HG02759 (cell line): ENCODE results near the gene SPAG17.

Experiments
- ATAC-seq: cut with Tn5 transposase; IDR thresholded peaks from one replicate; pipeline ENCODE4 v1.9.1; 2021; ENCODE audit warnings: mild to moderate bottlenecking, moderate library complexity; ENCODE audit not compliant: unreplicated experiment

The SPAG17 gene

GRCh38 chr1:117919376-117919775, 265.7 kb downstream of the SPAG17 start:
- ATAC-seq, result no peak

GRCh38 chr1:117911051-117911450, 274.0 kb downstream of the SPAG17 start:
- no peak for ATAC-seq

GRCh38 chr1:117905019-117905418, 280.0 kb downstream of the SPAG17 start:
- no peak for ATAC-seq

- no peak for ATAC-seq
Observed at GRCh38 chr1:117904485-117904884, 280.5 kb downstream of the SPAG17 start.
